ENCODE measurements around the gene KLF3. TPM values are rescaled to one million over a fixed set of nuclear protein-coding genes. Genes with fewer than 3 reads are reported as not detected.

KLF3 gene
- total and polyA plus RNA-seq, 2 of the 4 experiments (the other 2 are of a cell fraction), result 8.2 to 12.6 TPM

- CTCF ChIA-PET, result no interaction called here
- Histone ChIP-seq H2AK5ac (ENCODE audit: low read depth, low read length) (no peak overlapping the region), H3K9ac (ENCODE audit: low read depth, low read length) (no peak overlapping the region), H3K27me3 (ENCODE audit: control insufficient read depth, insufficient read depth, low read length) (peaks cover 3% of the 10 kb centered on the region; the same call in 1 of the 2 replicates), H2AK9ac (replicated peaks; ENCODE audit: low read depth, low read length, poor library complexity) (no peak overlapping the region), H3K79me1 (ENCODE audit: low read depth in 1 of 2, low read length in 2 of 2) (no peaks in the 10 kb centered on the region), H4K91ac (ENCODE audit: insufficient read depth, low read depth, low read length) (no peak overlapping the region), H3K14ac (replicated peaks; ENCODE audit: low read depth, low read length) (no peak overlapping the region), H3K4me2 (ENCODE audit: low read depth, low read length) (no peak overlapping the region), H2BK15ac (ENCODE audit: low read depth, low read length) (no peak overlapping the region), H2BK120ac (ENCODE audit: low read depth, low read length) (no peak overlapping the region), H3K9me1 (ENCODE audit: insufficient read depth, low read length) (no peaks in the 10 kb centered on the region; the same call in 1 of the 2 replicates), H2BK5ac (ENCODE audit: low read depth, low read length, poor library complexity, severe bottlenecking) (no peak overlapping the region), H3K4ac (ENCODE audit: low read depth, low read length) (no peak overlapping the region), H2BK20ac (ENCODE audit: low read depth, low read length) (no peak overlapping the region), H3K18ac (ENCODE audit: low read depth, low read length) (no peak overlapping the region), H3K4me1 (ENCODE audit: control insufficient read depth, insufficient read depth, low read length) (no peaks in the 10 kb centered on the region), H4K20me1 (ENCODE audit: insufficient read depth, low read length) (no peaks in the 10 kb centered on the region), H4K5ac (ENCODE audit: low read depth, low read length) (no peak overlapping the region), H3K27ac (ENCODE audit: insufficient read depth, low read length) (no peak overlapping the region), H3K9me3 (ENCODE audit: control insufficient read depth, insufficient read depth, low read length) (peaks cover 3% of the 10 kb centered on the region; the same call in 1 of the 2 replicates), H3K4me3 (ENCODE audit: insufficient read depth, low read depth, low read length) (no peak overlapping the region), H3K23ac (ENCODE audit: low read depth, low read length) (no peak overlapping the region), H3K36me3 (ENCODE audit: control insufficient read depth, insufficient read depth, low read length) (no peaks in the 10 kb centered on the region), H3K56ac (ENCODE audit: extremely low read depth, insufficient read depth, low read length) (no peak overlapping the region), H2AFZ (replicated peaks; ENCODE audit: low read length, poor library complexity) (no peak overlapping the region), H4K8ac (ENCODE audit: low read depth in 2 of 2, low read length in 2 of 2) (no peak overlapping the region)
- intact Hi-C loops (cut with micrococcal nuclease) (no loop called here), dilution Hi-C loops (cut with HindIII; ENCODE audit: low sequenced_read_pairs, unreplicated experiment) (no loop called here), in situ Hi-C loops (cut with MboI; ENCODE audit: low sequenced_read_pairs) (no loop called here)
- DNase-seq, result no peak
- ATAC-seq (ENCODE audit: low read depth), result no peak
- no CpG with 5 or more reads among the region's 4 CpGs for WGBS, 2 experiments (ENCODE audit: extremely low coverage in 2 of 2, insufficient read length in 1 of 2)
- no peak for TF ChIP-seq MAZ (IDR thresholded peaks at IDR 0.05; ENCODE audit: borderline replicate concordance, low read depth, low read length)
- TF ChIP-seq CEBPB (IDR thresholded peaks at IDR 0.05; ENCODE audit: low read depth, low read length), result no peak
- TF ChIP-seq CHD1 (IDR thresholded peaks at IDR 0.05; ENCODE audit: low read depth, low read length), result no peak
- TF ChIP-seq BHLHE40 (IDR thresholded peaks at IDR 0.05; ENCODE audit: low read depth, low read length), result no peak
- TF ChIP-seq, protein P1, sequence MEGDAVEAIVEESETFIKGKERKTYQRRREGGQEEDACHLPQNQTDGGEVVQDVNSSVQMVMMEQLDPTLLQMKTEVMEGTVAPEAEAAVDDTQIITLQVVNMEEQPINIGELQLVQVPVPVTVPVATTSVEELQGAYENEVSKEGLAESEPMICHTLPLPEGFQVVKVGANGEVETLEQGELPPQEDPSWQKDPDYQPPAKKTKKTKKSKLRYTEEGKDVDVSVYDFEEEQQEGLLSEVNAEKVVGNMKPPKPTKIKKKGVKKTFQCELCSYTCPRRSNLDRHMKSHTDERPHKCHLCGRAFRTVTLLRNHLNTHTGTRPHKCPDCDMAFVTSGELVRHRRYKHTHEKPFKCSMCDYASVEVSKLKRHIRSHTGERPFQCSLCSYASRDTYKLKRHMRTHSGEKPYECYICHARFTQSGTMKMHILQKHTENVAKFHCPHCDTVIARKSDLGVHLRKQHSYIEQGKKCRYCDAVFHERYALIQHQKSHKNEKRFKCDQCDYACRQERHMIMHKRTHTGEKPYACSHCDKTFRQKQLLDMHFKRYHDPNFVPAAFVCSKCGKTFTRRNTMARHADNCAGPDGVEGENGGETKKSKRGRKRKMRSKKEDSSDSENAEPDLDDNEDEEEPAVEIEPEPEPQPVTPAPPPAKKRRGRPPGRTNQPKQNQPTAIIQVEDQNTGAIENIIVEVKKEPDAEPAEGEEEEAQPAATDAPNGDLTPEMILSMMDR (conservative IDR thresholded peaks at IDR 0.05; ENCODE audit: low read depth, low read length), result no peak
- no peak for TF ChIP-seq MAFK (IDR thresholded peaks at IDR 0.05; ENCODE audit: low read depth, low read length)
- TF ChIP-seq MXI1 (IDR thresholded peaks at IDR 0.05; ENCODE audit: borderline replicate concordance, low read depth, low read length), result no peak
- no peak for TF ChIP-seq FOS (IDR thresholded peaks at IDR 0.05; ENCODE audit: low read depth, low read length)
- TF ChIP-seq, protein P2, sequence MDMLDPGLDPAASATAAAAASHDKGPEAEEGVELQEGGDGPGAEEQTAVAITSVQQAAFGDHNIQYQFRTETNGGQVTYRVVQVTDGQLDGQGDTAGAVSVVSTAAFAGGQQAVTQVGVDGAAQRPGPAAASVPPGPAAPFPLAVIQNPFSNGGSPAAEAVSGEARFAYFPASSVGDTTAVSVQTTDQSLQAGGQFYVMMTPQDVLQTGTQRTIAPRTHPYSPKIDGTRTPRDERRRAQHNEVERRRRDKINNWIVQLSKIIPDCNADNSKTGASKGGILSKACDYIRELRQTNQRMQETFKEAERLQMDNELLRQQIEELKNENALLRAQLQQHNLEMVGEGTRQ (IDR thresholded peaks at IDR 0.05; ENCODE audit: low read depth, low read length), result no peak
- no peak for TF ChIP-seq RCOR1 (IDR thresholded peaks at IDR 0.05; ENCODE audit: insufficient replicate concordance, low read length)
- no peak for TF ChIP-seq POLR2A (IDR thresholded peaks at IDR 0.05; ENCODE audit: low read depth, low read length)
- TF ChIP-seq ELK1 (IDR thresholded peaks at IDR 0.05; ENCODE audit: borderline replicate concordance, low read depth, low read length), result no peak
- TF ChIP-seq SMC3 (IDR thresholded peaks at IDR 0.05; ENCODE audit: low read depth, low read length), result no peak
- no peak for TF ChIP-seq RAD21 (IDR thresholded peaks at IDR 0.05; ENCODE audit: low read length)
- no peak for TF ChIP-seq NFE2L2 (IDR thresholded peaks at IDR 0.05; ENCODE audit: low read depth, low read length)
- no peak for TF ChIP-seq RFX5 (IDR thresholded peaks at IDR 0.05; ENCODE audit: low read depth, low read length)
- POLR2A ChIA-PET (ENCODE audit: unreplicated experiment), result no interaction called here
- no TSS peak for BruUV-seq (replicated peaks)
These were observed 51.1 kb downstream of the KLF3 start for GRCh38 chr4:38715050-38715449.
